NB4 (cell line): Measurements from ENCODE around the gene FANK1.
"Not testable (repeated sequence)": the region's sequence is repeated elsewhere in the genome, so short reads cannot be mapped to it uniquely, and the experiment has no call there.

Source experiments
- TF ChIP-seq, protein P1 (sequence below): IDR thresholded peaks from 2 replicates; pipeline ENCODE4 v1.6.1; 2011; ENCODE audit warnings: low read depth, low read length
- TF ChIP-seq, protein P2 (sequence below): IDR thresholded peaks from one replicate; pipeline ENCODE4 v1.5.1; 2012; ENCODE audit warnings: low read depth, low read length

DNA sequence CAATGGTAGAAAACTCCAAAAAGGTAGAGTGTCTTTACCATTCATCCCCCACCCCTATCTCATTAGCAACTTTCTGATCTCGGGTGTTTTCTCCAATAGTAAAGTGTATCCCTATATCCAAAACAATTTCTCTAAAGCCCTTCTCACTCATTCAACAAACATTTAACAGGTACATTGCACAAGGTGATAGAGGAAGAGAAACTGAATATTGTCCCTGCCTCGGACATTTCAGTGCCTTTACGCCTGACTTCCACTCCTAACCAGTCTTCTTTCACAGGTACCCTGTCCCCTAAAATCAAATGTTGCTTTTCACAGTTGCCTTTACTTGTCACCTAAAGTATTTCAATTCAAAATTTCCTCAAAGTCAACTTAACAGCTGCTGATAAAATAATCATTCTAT lies 2.2 kb upstream of the FANK1 start:
- TF ChIP-seq, protein P1, sequence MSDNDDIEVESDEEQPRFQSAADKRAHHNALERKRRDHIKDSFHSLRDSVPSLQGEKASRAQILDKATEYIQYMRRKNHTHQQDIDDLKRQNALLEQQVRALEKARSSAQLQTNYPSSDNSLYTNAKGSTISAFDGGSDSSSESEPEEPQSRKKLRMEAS, result not testable (repeated sequence)
- TF ChIP-seq, protein P2, sequence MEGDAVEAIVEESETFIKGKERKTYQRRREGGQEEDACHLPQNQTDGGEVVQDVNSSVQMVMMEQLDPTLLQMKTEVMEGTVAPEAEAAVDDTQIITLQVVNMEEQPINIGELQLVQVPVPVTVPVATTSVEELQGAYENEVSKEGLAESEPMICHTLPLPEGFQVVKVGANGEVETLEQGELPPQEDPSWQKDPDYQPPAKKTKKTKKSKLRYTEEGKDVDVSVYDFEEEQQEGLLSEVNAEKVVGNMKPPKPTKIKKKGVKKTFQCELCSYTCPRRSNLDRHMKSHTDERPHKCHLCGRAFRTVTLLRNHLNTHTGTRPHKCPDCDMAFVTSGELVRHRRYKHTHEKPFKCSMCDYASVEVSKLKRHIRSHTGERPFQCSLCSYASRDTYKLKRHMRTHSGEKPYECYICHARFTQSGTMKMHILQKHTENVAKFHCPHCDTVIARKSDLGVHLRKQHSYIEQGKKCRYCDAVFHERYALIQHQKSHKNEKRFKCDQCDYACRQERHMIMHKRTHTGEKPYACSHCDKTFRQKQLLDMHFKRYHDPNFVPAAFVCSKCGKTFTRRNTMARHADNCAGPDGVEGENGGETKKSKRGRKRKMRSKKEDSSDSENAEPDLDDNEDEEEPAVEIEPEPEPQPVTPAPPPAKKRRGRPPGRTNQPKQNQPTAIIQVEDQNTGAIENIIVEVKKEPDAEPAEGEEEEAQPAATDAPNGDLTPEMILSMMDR, result not testable (repeated sequence)
